ENCODE data around the gene TEKT3.

TEKT3 gene

DNA sequence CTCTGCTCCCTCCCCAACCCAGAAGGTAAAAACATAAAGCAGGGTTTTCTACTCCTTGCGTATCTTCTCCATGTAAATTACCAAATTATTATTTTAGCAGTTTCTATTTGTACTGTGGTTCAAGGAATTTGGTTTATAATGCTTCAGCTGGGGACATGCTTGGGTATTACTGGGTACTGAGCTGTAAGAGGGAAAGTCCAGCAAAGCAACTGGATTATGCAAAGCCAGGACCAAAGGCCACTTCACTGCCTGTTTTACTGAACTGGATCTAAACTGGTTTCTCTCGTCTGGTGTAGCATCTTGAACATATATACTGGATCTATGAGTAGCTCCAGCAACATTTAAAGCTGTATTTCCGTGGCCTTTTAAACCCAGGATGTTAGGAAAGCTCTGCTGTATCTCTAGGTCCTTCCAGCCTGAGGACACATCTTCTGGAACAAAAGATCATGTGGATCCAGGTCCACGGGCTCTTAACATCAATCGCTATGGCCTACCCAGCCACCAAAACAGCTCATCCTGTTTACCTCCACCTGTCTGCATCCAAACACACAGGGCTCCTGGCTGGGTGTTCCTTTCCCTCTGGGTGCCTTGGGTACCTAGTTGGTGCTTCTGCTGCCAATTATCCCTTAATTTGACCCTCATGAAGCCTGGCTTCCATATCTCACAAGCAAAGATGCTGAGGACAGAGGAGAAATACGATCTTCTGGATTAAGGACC lies 83.4 kb downstream of the TEKT3 start:
- DNase-seq (ENCODE audit: low spot score) = no peak
- no peak for TF ChIP-seq CTCF (IDR thresholded peaks at IDR 0.05; ENCODE audit: borderline replicate concordance, control extremely low read depth, extremely low read depth, insufficient read depth, missing control alignments)
- in situ Hi-C loops (cut with MboI; ENCODE audit: low sequenced_read_pairs, unreplicated experiment) = loop anchor here (10.0 kb wide), 1 partner anchor 247 kb away; no protein-coding TSS in a partner anchor

DNA sequence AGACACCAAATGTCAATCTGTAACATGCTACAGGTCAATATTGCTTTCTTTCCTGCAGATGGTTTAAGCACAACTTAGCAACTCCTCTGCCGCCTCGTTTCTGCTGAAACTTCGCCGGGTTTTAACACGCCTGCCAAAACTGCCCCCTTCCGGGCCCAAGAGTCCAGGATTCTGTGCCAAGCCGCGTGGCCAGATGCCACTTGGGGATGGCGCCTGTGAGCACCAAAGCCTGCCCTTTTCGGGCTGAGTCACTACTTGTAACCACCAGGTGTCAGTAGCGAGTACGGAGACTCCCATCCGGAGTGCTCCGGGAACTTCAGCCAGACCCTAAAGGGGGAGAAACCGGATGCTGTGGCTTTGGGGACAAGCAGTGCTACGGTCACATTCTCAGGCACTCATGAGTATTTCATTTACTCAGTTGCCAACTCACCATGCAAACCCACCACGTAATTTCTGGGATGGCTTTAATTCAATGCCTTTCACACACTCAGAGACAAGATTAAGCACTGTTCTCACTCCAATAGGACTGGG lies 84.1 kb downstream of the TEKT3 start:
- in situ Hi-C loops (cut with MboI; ENCODE audit: low sequenced_read_pairs, unreplicated experiment) = loop anchor here (10.0 kb wide), 1 partner anchor 247 kb away; no protein-coding TSS in a partner anchor
- DNase-seq (ENCODE audit: low spot score) = peak; percentile 76
- peak; percentile 87 for TF ChIP-seq CTCF (IDR thresholded peaks at IDR 0.05; ENCODE audit: borderline replicate concordance, control extremely low read depth, extremely low read depth, insufficient read depth, missing control alignments)

GRCh38 chr17:15256689-15257088 lies 84.7 kb downstream of the TEKT3 start:
- TF ChIP-seq CTCF (IDR thresholded peaks at IDR 0.05; ENCODE audit: borderline replicate concordance, control extremely low read depth, extremely low read depth, insufficient read depth, missing control alignments) = no peak
- in situ Hi-C loops (cut with MboI; ENCODE audit: low sequenced_read_pairs, unreplicated experiment) = loop anchor here (10.0 kb wide), 1 partner anchor 248 kb away; no protein-coding TSS in a partner anchor

DNA sequence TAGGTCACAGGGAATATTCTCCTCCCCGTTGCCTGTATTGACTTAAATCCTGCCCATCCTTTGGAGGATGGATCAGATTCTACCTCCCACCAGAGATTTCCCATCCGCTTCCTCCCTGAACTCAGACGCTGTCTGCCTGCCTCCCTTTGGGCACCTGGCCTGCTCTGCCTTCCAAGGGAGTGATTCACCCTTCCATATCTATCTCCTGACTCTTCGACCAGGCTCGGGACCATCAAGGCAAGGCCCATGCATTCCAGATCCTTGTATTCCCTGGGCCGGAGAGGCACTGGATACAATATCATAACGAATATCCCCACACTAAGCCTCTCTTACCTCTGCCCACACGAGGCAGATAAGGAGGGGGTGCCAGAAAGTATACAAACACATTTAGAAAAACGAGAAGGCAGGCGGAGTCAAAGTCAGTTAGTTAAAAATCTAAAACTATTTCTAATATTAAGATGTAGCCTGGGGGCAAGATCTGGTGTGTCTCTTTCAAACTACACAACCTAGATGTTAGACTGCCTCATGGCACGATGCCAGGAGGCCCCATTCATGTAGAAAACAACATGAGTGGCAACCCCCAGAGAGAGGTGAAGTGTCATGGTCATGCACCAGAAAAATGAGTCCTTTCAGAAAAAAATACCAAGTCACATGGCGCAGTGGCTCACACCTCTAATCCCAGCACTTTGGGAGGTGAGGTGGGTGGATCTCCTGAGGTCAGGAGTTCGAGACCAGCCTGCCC lies 85.5 kb downstream of the TEKT3 start:
- no peak for TF ChIP-seq CTCF (IDR thresholded peaks at IDR 0.05; ENCODE audit: borderline replicate concordance, control extremely low read depth, extremely low read depth, insufficient read depth, missing control alignments)
- no peak for DNase-seq (ENCODE audit: low spot score)
- in situ Hi-C loops (cut with MboI; ENCODE audit: low sequenced_read_pairs, unreplicated experiment) = loop anchor here (10.0 kb wide), 1 partner anchor 249 kb away; no protein-coding TSS in a partner anchor

More at GRCh38 chr17:15256689-15257088, 84.7 kb downstream of the TEKT3 start:
- DNase-seq (ENCODE audit: low spot score) = no peak
